Cerebellar cortex (tissue), 1 donor: ENCODE measurements around the gene BMP8B.
A peak's percentile ranks its signal among the peaks of the same experiment; 100 is the strongest.

Experiments
- DNase-seq: peaks from one replicate; pipeline ENCODE4 v3.0.0-alpha.2; 2015; ENCODE audit warnings: low spot score

Gene BMP8B

GRCh38 chr1:39758556-39759435 is 29.9 kb downstream of the BMP8B start:
- no peak for DNase-seq

- DNase-seq = no peak
Measured at GRCh38 chr1:39757501-39757900, 31.2 kb downstream of the BMP8B start.

GRCh38 chr1:39755965-39756659 is 32.6 kb downstream of the BMP8B start:
- DNase-seq = no peak

- peak; percentile 65 for DNase-seq
Measured at GRCh38 chr1:39754906-39755504, 33.7 kb downstream of the BMP8B start.

GRCh38 chr1:39754026-39754570 is 34.6 kb downstream of the BMP8B start:
- peak; percentile 44 for DNase-seq

GRCh38 chr1:39753132-39754025 is 35.3 kb downstream of the BMP8B start:
- DNase-seq = no peak

GRCh38 chr1:39752703-39753102 is 36.0 kb downstream of the BMP8B start:
- DNase-seq = no peak

- DNase-seq = no peak
Measured at GRCh38 chr1:39751595-39751994, 37.1 kb downstream of the BMP8B start.

GRCh38 chr1:39745016-39745670 is 43.5 kb downstream of the BMP8B start:
- no peak for DNase-seq

GRCh38 chr1:39738622-39739366 is 49.9 kb downstream of the BMP8B start, which contains the start of gene PPIE:
Gene PPIE (plus strand): TSS chr1:39738882. CDS start chr1:39738901, 19 bp downstream.
- DNase-seq = peak; percentile 94

- DNase-seq = no peak
Measured at GRCh38 chr1:39737546-39738169, 51.0 kb downstream of the BMP8B start.

GRCh38 chr1:39735731-39736130 is 52.9 kb downstream of the BMP8B start:
- no peak for DNase-seq

GRCh38 chr1:39733161-39733560 is 55.5 kb downstream of the BMP8B start:
- DNase-seq = no peak

GRCh38 chr1:39732730-39733129 is 55.9 kb downstream of the BMP8B start:
- DNase-seq = no peak

- DNase-seq = no peak
Measured at GRCh38 chr1:39729842-39730241, 58.8 kb downstream of the BMP8B start.

- DNase-seq = no peak
Measured at GRCh38 chr1:39729030-39729429, 59.6 kb downstream of the BMP8B start.

- DNase-seq = no peak
Measured at GRCh38 chr1:39727932-39728317, 60.7 kb downstream of the BMP8B start.

- DNase-seq = no peak
Measured at GRCh38 chr1:39727221-39727931, 61.3 kb downstream of the BMP8B start.

GRCh38 chr1:39726600-39726999 is 62.1 kb downstream of the BMP8B start:
- DNase-seq = no peak
